Ammon's horn (tissue), 1 donor: Measurements from ENCODE around the gene GRK1.

ENCODE experiments used
- DNase-seq: peaks from one replicate; pipeline ENCODE4 v3.0.0-alpha.2; 2016; ENCODE audit warnings: low spot score

Gene GRK1

GRCh38 chr13:113650275-113650674 lies 16.7 kb upstream of the GRK1 start:
- DNase-seq: no peak

GRCh38 chr13:113650731-113651148 lies 16.3 kb upstream of the GRK1 start:
- no peak for DNase-seq

- no peak for DNase-seq
Measured at GRCh38 chr13:113651511-113652403, 15.3 kb upstream of the GRK1 start.

- no peak for DNase-seq
Measured at GRCh38 chr13:113652404-113653263, 14.4 kb upstream of the GRK1 start.

- DNase-seq: no peak
Measured at GRCh38 chr13:113653264-113654174, 13.5 kb upstream of the GRK1 start.

- DNase-seq: no peak
Measured at GRCh38 chr13:113654175-113654560, 12.9 kb upstream of the GRK1 start.

- no peak for DNase-seq
Measured at GRCh38 chr13:113654591-113655345, 12.3 kb upstream of the GRK1 start.

- DNase-seq: no peak
Measured at GRCh38 chr13:113655346-113656002, 11.5 kb upstream of the GRK1 start.

- DNase-seq: no peak
Measured at GRCh38 chr13:113656003-113656588, 10.9 kb upstream of the GRK1 start.

GRCh38 chr13:113656831-113657671 lies 10.0 kb upstream of the GRK1 start:
- DNase-seq: no peak

GRCh38 chr13:113657851-113658741 lies 8.9 kb upstream of the GRK1 start, which contains the start of gene ATP4B:
Gene ATP4B (minus strand): TSS chr13:113658198. CDS start chr13:113658144, 54 bp downstream.
- DNase-seq: no peak

- no peak for DNase-seq
Measured at GRCh38 chr13:113658836-113659235, 8.2 kb upstream of the GRK1 start.

- no peak for DNase-seq
Measured at GRCh38 chr13:113659337-113659736, 7.7 kb upstream of the GRK1 start.

- DNase-seq: no peak
Measured at GRCh38 chr13:113660066-113660465, 7.0 kb upstream of the GRK1 start.

- no peak for DNase-seq
Measured at GRCh38 chr13:113661509-113661908, 5.5 kb upstream of the GRK1 start.

GRCh38 chr13:113663934-113664333 lies 3.1 kb upstream of the GRK1 start:
- no peak for DNase-seq

GRCh38 chr13:113664751-113665596 lies 2.0 kb upstream of the GRK1 start:
- DNase-seq: no peak
